IPS DF 4.7 (cell line): ENCODE measurements around the gene LAMP1.
"Not testable (repeated sequence)": the region's sequence is repeated elsewhere in the genome, so short reads cannot be mapped to it uniquely, and the experiment has no call there.

Experiments used
- DNase-seq: peaks from one replicate; pipeline ENCODE4 v3.0.0-alpha.2; 2013; ENCODE audit warnings: low spot score; ENCODE audit errors: extremely low read depth

The LAMP1 gene

DNA sequence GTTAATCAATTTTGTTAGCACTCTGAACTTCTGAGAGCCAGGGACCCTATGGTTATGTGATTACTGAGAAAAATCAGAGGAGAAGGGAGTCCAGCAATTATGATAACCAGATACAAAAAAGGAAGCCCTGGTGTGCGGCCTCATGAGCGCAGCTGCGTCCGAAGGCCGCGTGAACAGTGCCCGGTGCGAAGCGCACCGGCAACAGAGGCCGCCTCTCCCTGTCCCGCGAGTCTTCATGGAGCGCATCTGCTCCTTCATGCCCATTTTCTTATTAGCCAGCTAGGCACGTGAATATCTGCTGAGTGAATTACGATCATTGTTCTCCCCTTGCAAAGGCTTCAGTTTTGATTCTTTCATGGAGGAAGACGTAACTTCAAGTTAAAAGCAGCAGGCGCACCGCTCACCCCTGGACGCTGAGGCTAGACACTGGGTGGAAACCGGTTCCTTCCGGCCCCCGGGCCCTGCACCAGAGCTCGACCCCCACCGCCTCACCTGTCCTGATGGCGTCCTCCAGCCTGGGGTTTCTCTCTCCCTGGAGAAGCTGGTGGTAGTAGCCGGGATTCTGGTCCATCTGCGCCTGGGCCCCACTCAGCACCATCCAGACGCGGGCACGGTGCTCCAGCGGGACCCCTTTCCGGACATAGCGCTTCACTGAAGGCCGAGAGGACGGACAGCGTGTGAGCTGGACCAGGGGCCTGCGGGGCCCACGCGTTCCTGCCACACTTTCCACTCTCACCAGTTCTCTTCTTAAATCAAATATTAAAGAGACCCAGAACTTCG, 58.0 kb downstream of the LAMP1 start:
- no peak for DNase-seq

DNA sequence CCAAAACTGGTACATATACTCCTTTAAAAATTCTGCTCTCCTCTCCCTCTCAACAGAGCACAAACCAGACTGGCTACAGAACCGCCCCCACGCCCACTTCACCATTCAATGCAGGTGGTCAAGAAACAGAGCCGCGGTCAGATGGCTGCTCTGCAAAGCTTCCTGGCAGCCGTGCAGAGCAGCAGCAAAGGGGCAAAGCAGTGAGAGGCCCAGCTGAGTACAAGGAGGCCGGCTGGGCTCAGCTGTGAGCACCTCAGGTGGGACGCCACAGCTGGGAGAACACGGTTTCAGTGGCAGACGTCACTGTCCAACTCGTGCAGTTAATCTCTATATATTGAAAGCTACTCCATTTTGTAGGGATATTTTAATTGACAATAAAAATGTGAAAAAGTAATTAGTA, 58.6 kb downstream of the LAMP1 start:
- DNase-seq, result no peak

DNA sequence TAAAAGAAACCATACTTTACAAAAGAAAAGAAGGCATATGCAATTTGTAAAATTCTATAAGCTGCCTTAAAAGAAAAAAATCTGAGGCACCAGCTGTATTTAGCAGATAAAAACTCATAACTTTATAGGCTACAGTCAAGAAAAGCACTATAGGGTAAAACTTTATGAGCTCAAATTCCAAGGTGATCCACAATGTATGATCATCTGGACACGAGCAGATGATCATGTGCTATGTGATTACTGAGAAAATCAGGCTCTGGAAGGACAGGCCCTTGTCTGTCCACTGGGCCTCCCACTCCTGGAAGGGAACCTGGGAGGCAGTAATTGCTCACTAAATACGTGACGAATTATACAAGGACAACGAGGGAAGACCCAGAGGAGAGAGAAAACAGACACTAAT, 59.6 kb downstream of the LAMP1 start:
- no peak for DNase-seq

DNA sequence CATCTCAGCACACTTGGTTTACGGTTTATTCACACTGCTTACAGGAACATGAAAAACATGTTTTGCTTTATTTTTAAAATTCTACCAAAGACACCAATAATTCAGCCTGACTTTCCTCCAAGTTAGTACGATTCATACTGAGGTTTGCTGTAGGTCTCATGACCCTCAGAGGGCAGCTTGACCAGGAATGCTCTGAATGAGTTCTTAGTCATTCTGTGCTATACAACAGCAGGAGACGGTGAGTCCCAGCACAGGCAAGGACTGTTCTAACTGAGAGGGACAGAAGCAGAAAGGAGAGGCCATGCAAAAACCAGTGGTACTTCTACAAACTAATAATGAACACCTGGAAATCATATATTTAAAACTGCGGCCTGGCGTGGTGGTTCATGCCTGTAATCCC, 60.5 kb downstream of the LAMP1 start:
- DNase-seq, result no peak

DNA sequence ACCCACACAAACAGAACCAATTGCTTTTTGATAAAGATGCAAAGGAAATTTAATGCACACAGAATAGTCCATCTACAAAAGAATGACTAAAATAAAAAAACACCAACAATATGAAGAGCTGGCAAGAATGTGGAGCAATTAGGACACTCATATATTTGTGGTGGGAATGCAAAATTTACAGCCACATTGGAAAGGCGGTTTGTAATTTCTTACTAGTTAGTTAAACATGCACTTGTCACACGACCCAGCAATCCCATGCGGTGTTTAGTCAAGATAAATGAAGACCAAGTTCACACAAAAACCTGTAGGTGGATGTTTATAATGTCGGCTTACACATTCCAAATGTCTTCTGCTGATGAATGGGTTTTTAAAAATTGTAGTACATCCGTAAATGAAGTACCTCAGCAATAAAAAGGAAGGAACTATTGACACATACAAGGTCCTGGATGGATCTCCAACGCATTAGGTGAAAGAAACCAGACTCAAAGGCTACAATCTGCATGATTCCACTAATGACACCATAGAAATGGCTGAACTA, 61.7 kb downstream of the LAMP1 start:
- DNase-seq, result no peak

DNA sequence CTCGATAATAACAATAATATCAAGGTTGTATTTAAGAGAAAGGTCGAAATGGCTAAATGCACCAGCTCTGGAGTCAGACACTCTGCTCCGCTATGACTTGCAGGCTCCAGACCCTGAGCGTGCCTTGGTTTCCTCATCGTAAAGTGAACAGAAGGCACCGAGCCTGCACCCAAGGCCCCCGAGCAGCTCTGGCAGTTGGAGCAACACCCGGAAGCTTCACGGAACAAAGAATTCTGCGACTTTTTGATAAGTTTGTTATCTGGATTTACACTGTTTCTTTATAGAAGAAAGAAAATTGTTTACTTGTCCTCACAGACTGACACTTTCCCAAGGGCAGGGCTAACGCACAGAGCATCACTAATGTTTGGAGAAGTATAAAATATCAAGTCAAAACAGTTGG, 62.5 kb downstream of the LAMP1 start:
- DNase-seq, result no peak

DNA sequence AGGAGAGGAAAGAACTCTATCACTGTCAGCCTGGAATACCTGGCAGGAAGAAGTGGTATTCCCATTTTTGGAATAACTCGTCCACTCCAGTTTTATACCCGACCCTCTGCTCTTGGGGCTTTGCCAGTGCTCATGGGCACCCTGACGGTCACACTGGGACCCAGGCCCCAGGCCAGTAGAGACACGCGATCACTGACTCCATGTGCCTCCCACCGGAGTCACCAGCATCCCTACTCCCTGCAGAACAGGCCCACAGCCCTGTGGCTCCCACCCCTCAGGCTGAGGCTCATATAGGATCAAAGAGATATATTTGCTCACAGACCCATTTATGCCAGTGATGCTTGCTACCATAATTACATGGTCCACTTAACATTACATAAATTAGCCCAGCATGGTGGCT, 63.4 kb downstream of the LAMP1 start:
- no peak for DNase-seq

DNA sequence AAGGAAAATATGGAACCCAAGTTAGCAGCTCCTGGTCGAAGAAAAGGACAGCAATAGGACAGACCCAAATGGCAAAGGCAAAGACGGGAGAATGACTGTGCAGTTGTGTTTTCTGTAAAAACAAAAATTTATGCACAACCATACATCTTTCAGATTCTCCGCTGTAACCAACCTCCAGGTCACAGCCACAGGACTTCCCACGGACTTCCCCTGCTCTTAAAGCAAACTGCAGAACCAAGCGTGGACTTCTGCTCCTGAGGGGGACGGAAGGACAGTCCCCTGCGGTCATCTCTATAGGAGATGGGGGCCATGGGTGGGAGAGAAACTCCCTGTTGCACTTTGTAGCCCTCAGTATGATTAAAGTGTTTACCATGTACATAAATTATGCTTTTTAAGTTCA, 64.4 kb downstream of the LAMP1 start:
- no peak for DNase-seq

DNA sequence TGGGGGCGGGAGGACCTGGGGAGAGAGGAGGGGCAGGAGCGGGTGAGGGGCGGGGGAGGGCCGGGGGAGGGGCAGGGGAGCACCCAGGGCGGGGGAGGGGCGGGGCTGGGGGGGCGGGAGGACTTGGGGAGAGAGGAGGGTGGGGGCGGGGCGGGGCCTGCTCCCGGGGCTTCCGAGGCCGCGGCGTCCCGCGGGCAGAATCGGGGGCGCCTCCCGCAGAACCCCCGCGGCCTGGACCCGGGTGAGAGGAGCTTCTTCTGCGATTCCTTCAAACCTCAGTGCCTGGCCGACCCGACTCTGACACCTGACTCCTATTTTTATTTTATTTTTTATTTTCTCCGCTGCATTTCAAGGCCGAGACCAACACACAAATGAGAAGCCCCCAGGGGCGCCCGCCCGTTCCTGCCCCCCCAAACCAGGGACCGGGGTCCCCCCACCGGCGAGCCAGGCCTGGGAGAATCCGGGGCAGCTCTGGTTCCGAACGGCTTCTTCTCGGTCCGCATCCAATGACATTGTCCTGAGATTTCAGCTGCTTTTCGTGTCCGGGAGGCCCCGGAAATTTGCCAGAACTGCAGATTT, 67.4 kb downstream of the LAMP1 start:
- no peak for DNase-seq

DNA sequence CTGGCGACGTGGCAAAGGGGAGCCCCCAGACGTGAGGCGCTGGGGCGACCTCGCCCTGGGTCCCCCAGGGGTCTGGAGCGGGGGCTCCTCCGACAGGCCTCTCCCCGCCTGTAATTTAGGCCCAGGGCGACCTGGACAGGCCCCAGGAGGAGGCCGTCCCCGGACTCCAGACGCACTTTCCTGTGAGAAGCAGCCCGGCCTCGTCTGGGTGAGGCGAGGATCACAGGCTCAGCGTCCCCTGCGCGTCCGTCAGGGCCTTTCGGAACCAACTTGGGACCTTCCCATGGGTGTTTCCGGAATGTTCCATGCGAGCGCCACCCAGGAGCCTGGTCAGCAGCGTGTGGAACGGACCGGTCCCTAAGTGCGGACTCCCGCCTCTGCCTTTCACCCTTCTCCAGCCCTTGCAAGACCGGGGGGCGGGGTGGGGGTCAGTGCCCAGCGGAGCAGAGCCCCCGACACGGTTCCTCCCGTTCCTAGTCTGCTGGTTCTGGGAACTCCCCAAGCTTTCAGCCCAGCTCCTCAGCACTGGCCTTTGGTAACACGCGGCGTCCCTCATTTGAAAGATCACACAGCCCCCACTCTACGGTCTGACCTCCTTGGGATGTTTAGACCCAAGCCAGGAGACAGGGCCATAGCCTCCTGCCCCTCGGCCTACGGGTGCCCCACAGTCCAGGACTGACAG, 68.0 kb downstream of the LAMP1 start:
- no peak for DNase-seq

DNA sequence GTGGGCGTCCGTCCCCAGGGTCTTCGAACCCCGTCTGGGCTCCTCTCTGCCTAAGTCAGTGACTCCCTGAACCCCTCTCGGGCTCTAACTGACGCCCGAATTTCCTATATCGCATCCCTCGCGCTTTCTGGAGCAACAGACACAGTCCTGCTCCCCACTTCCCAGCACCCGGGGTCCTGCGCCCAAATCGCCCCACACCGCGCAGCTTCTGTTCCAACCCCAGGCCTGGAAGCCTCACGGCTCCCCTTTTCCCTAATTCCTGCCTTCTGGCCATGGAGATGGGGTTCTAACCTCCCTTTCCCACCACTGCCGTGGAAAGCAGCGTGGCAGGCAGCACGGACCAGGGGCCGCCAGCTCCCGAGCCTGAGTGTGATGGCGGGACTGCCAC, 68.5 kb downstream of the LAMP1 start:
- DNase-seq, result no peak

DNA sequence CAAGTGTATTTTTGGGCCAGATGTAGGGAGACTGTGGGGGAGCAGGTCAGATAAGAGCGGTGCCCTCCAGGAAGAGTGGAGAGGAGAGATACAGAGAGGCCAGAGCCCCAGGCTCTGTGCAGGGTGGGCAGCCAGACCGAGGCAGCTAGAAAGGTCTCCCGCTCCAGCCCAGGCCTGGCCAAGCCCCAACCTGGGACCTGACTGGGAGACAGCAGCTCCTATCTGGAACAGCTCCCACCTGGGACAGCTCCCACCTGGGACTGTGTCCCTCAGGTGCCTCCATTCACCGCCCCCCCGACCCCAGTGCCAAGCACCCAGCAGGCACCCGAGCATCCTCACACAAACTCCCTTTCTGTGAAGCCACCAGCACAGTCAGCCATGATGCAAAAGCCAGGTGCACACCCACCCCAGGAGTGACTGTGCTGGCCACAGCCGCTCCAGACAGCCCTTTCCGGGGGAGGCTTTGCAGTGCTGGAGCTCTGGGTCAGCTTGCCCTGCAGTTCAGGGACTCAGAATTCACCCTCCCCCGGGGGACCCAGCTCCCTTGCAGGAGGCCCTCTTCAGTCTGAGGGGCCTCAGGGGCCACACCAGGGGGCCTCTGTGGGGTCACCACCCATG, 69.0 kb downstream of the LAMP1 start:
- no peak for DNase-seq

DNA sequence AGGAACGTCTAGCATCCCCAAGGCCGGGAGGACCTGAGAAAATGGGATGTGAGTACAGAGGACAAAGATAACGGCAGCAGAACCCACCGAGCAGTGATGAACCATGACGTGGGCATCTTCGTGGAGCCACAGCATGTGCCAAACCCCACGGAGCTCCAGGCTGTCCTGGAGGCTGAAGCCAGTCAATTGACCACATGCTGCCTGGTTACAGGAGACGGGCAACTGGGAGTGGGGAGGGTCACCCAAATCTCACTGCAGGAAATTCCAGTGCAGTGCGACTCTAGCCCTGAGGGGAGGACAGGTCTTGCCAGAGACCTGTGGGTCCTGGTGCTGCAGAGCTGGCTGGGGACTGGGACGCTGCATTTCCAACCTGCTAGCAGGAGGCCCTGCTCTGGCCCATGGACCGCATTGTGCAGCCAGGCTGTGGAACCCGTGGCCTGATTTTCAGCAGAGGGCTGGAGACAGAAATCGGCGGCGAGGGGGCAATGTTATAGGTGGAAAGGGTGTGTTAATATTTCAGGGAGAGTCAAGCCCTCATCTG, 70.1 kb downstream of the LAMP1 start:
- no peak for DNase-seq

DNA sequence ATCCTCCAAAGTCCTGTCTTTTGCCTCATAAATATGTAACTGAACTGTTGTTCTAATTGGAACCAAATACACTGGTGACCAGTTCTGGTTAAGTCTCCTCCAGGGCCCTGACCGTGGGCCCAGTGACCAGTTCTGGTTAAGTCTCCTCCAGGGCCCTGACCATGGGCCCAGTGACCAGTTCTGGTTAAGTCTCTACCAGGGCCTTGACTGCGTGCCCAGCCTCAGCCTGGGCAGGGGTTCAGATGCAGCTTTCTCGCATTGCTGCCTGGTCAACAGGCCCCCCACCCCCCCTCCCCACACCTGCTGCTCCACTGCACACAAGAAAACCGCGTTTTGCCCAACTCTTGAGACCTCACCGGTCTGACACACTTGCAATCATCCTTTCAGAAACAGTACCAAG, 70.7 kb downstream of the LAMP1 start:
- no peak for DNase-seq

DNA sequence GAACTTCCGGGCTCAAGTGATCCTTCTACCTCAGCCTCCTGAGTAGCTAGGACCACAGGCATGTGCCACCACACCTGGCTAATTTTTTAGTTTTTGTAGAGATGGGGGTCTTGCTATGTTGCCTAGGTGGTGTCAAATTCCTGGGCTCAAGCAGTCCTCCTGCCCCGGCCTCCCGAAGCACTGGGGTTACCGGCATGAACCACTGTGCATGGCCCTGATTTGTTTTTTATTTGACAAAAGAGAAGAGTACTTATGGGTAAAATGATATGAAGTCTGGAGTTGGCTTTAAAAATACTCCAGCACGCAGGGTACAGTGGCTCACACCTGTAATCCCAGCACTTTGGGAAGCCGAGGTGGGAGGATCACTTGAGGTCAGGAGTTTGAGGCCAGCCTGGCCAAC, 71.3 kb downstream of the LAMP1 start:
- not testable (repeated sequence) for DNase-seq

DNA sequence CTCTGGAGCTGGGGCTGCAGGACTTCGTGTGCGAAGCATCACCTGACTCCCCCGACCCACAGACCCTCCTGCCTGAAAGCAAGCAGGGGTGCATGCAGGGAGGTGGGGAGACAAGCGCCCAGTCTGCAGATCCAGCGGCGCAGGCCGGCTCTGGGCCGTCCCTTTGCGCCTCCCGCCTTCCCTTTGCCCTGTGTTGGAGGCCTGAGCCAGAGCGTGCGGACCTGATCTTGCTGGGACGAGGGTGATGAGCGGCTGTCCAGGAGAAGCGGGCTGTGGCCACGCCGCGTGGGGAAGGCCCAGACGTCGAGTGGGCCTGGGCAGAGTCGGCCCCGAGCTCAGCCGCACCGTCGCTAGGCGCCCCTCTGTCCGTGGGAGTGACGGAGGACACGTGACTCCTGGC, 72.2 kb downstream of the LAMP1 start:
- DNase-seq, result no peak

DNA sequence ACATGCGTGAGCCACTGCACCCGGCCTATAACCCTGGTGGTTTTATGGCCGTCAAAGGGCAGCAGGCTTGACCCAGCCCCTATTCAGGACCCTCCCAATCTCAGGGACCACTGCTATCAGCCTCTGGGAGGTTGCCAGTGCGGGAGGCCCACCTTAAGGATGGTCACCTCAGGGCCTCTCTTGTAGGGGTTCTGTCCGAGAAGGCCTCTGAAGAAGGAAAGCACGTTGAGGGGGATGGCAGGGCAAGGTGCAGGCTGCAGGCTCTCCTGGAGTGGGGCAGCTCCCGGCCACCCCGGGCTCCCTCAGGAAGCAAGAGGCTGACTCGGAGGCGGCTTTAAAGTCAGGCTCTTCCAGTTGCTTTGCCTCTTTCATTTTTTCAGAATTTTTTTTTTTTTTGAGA, 72.8 kb downstream of the LAMP1 start:
- DNase-seq, result no peak

DNA sequence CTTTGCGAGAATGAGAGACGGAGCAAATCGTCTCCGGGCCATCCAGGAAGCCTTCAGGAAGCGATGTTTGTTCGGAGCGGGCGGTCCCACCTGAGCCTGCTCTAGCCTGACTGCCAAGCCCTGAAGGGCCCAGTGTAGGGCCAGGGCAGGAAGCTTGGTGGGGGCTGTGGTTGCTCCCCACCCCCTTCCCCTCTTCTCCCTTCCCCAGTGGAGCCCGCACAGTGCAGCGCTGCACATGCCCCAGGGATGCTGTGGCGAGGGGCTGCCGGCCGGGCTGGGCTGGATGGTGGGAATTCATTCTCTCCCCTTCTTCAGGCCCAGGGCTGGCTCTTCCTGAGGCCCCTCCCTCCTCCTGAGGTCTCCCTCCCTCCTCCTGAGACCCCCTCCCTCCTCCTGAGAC, 74.0 kb downstream of the LAMP1 start:
- DNase-seq, result no peak

DNA sequence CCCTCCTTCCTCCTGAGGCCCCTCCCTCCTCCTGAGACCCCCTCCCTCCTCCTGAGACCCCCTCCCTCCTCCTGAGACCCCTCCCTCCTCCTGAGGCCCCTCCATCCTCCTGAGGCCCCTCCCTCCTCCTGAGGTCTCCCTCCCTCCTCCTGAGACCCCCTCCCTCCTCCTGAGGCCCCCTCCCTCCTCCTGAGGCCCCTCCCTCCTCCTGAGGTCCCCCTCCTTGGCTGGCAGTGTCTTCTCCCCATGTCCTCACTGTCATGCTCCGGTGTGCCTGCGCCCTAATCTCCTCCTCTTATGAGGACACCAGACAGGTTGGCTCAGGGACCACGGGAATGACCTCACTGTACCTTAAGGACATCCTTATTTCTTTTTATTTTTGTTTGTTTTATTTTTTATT, 74.7 kb downstream of the LAMP1 start:
- not testable (repeated sequence) for DNase-seq
